Gastrocnemius medialis (tissue), 4 donors: ENCODE results near the gene FYN. TPM values are rescaled to one million over a fixed set of nuclear protein-coding genes. Genes with fewer than 3 reads are reported as not detected.

Source experiments
- ATAC-seq, 2 donors: fragments of 150-250 bp; one replicate each; pipeline ENCODE4 v1.9.1; 2016
- DNase-seq, 2 donors: peaks; one replicate each; pipeline ENCODE4 v3.0.0-alpha.2; 2019
- H3K27ac ChIP-seq, 4 donors: fragments of 200-600 bp; sonication (generic); 1 replicate in 1 of 4; 2 replicates in 3 of 4; pipeline ENCODE4 v1.5.1; 2016 to 2018; ENCODE audit warnings: mild to moderate bottlenecking in 2 of 4, moderate library complexity in 1 of 4
- H3K27me3 ChIP-seq, 3 donors: fragments of 200-600 bp; sonication (generic) in 2 of 3; 1 replicate in 1 of 3; 2 replicates in 2 of 3; pipeline versions ENCODE4 v1.5.1 to v1.6.0; 2016 to 2019; ENCODE audit warnings: mild to moderate bottlenecking in 1 of 3, moderate library complexity in 1 of 3
- H3K36me3 ChIP-seq, 2 donors: fragments of 200-600 bp; sonication (generic) in 1 of 2; one replicate each; pipeline ENCODE4 v1.5.1; 2017 to 2018
- H3K4me1 ChIP-seq, 2 donors: fragments of 200-600 bp; sonication (generic) in 1 of 2; one replicate each; pipeline ENCODE4 v1.5.1; 2016 to 2017; ENCODE audit warnings: mild to moderate bottlenecking in 2 of 2
- H3K4me3 ChIP-seq, 4 donors: fragments of 200-600 bp; sonication (generic) in 3 of 4; 1 replicate in 1 of 4; 2 replicates in 3 of 4; pipeline ENCODE4 v1.5.1; 2016 to 2019; ENCODE audit warnings: mild to moderate bottlenecking in 2 of 4
- H3K9me3 ChIP-seq, 3 donors: fragments of 200-600 bp; sonication (generic) in 2 of 3; 1 replicate in 1 of 3; 2 replicates in 2 of 3; pipeline ENCODE4 v1.5.1; 2016 to 2019
- POLR2A ChIP-seq, 2 donors: fragments of 450-650 bp; IDR thresholded peaks; one replicate each; pipeline ENCODE4 v1.6.1; 2017; ENCODE audit warnings: antibody characterized with exemption in 2 of 2, mild to moderate bottlenecking in 2 of 2, moderate library complexity in 2 of 2
- in situ Hi-C, 4 donors: fragments of 200-750 bp; cut with MboI; loops; one replicate each; pipeline versions ENCODE4 v1.15.0 to v1.8.0; 2017; ENCODE audit warnings: low sequenced_read_pairs in 4 of 4
- intact Hi-C: fragments of 100-400 bp; cut with DNase I; formaldehyde crosslinking; loops from one replicate; pipeline ENCODE4 v1.15.1; 2023; ENCODE audit warnings: low total_unique reads
- total RNA-seq, 4 donors: library from RNA; depleted of rRNA; stranded (reverse); fragments of >200 nt; gene quantifications; one replicate each; pipeline versions ENCODE4 v1.1.0 to v1.2.3, GENCODE V29; 2016
- TF ChIP-seq, protein P1 (sequence below), 5 experiments: fragments of 450-650 bp in 3 of 5; fragments of 200-600 bp in 2 of 5; sonication (generic) in 2 of 5; IDR thresholded peaks in 4 of 5; conservative IDR thresholded peaks in 1 of 5; 1 replicate in 4 of 5; 2 replicates in 1 of 5; pipeline ENCODE4 v1.5.1; 2016 to 2019; ENCODE audit warnings: antibody characterized with exemption in 5 of 5, mild to moderate bottlenecking in 3 of 5, moderate library complexity in 3 of 5

The FYN gene
- total RNA-seq, 4 donors from 2014 or later: 9.2 to 36.8 (median 17.0) TPM

GRCh38 chr6:111796310-111796918 is 76.8 kb downstream of the FYN start:
- Histone ChIP-seq H3K27ac (no peak overlapping the region), H3K36me3 (no peaks in the 10 kb centered on the region), H3K9me3 (no peaks in the 10 kb centered on the region), H3K27me3 (no peaks in the 10 kb centered on the region), H3K4me3 (no peak overlapping the region), H3K4me1 (peaks cover 3 to 19% of the 10 kb centered on the region in 2 donors)
- intact Hi-C loops: no loop called here
- in situ Hi-C loops: no loop called here
- DNase-seq: no peak
- no peak for ATAC-seq
- no peak for TF ChIP-seq POLR2A (IDR thresholded peaks at IDR 0.05)
- TF ChIP-seq, protein P1, sequence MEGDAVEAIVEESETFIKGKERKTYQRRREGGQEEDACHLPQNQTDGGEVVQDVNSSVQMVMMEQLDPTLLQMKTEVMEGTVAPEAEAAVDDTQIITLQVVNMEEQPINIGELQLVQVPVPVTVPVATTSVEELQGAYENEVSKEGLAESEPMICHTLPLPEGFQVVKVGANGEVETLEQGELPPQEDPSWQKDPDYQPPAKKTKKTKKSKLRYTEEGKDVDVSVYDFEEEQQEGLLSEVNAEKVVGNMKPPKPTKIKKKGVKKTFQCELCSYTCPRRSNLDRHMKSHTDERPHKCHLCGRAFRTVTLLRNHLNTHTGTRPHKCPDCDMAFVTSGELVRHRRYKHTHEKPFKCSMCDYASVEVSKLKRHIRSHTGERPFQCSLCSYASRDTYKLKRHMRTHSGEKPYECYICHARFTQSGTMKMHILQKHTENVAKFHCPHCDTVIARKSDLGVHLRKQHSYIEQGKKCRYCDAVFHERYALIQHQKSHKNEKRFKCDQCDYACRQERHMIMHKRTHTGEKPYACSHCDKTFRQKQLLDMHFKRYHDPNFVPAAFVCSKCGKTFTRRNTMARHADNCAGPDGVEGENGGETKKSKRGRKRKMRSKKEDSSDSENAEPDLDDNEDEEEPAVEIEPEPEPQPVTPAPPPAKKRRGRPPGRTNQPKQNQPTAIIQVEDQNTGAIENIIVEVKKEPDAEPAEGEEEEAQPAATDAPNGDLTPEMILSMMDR (IDR thresholded peaks at IDR 0.05 in 4 of 5, conservative IDR thresholded peaks at IDR 0.05 in 1 of 5): no peak

- in situ Hi-C loops: no loop called here
- Histone ChIP-seq H3K27ac (no peak overlapping the region), H3K4me3 (no peak overlapping the region), H3K9me3 (no peaks in the 10 kb centered on the region), H3K27me3 (no peaks in the 10 kb centered on the region), H3K36me3 (no peaks in the 10 kb centered on the region), H3K4me1 (peaks cover 11 to 20% of the 10 kb centered on the region in 2 donors)
- no peak for DNase-seq
- ATAC-seq: no peak
- intact Hi-C loops: no loop called here
- TF ChIP-seq, protein P1 (IDR thresholded peaks at IDR 0.05 in 4 of 5, conservative IDR thresholded peaks at IDR 0.05 in 1 of 5): no peak
- no peak for TF ChIP-seq POLR2A (IDR thresholded peaks at IDR 0.05)
Observed at GRCh38 chr6:111795558-111795957, 77.7 kb downstream of the FYN start.

GRCh38 chr6:111794727-111795452 is 78.4 kb downstream of the FYN start:
- ATAC-seq (no peak), DNase-seq (no peak)
- no peak overlapping the region for H3K4me3 ChIP-seq
- H3K36me3 ChIP-seq: no peaks in the 10 kb centered on the region
- no peak overlapping the region for H3K27ac ChIP-seq
- in situ Hi-C loops: no loop called here
- intact Hi-C loops: no loop called here
- H3K4me1 ChIP-seq: peaks cover 15 to 23% of the 10 kb centered on the region in 2 donors
- no peak for TF ChIP-seq POLR2A (IDR thresholded peaks at IDR 0.05)
- TF ChIP-seq, protein P1 (IDR thresholded peaks at IDR 0.05 in 4 of 5, conservative IDR thresholded peaks at IDR 0.05 in 1 of 5): no peak
- H3K9me3 ChIP-seq: no peaks in the 10 kb centered on the region
- H3K27me3 ChIP-seq: no peaks in the 10 kb centered on the region

DNA sequence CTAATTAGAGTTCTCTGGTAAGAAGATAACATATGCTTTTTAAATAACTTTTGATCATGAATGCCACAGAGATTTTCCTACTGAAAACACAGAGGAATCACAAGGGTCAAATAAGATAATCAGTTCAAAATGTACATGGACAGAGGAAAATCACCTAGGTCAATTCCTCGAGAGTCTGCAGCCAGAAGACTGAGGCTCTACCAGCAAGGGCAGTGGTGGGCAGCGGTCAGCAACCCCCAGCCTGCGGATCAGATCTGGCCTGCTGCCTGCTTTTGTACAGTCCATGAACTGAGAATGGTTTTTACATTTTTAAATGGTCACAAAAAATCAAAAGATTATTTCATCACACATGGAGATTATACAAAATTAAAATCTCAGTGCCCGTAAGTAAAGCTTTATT is 79.0 kb downstream of the FYN start:
- Histone ChIP-seq H3K9me3 (no peaks in the 10 kb centered on the region), H3K4me3 (no peak overlapping the region), H3K36me3 (no peaks in the 10 kb centered on the region), H3K27me3 (no peaks in the 10 kb centered on the region), H3K4me1 (peaks cover 17 to 23% of the 10 kb centered on the region in 2 donors), H3K27ac (no peak overlapping the region)
- in situ Hi-C loops: no loop called here
- ATAC-seq: no peak
- intact Hi-C loops: no loop called here
- no peak for TF ChIP-seq POLR2A (IDR thresholded peaks at IDR 0.05)
- TF ChIP-seq, protein P1 (IDR thresholded peaks at IDR 0.05 in 4 of 5, conservative IDR thresholded peaks at IDR 0.05 in 1 of 5): no peak
- no peak for DNase-seq
